GM19455 (cell line): ENCODE results near the gene ADAMTS2.

ENCODE experiments used
- ATAC-seq: cut with Tn5 transposase; IDR thresholded peaks from one replicate; pipeline ENCODE4 v1.9.1; 2021; ENCODE audit not compliant: unreplicated experiment

ADAMTS2 gene

DNA sequence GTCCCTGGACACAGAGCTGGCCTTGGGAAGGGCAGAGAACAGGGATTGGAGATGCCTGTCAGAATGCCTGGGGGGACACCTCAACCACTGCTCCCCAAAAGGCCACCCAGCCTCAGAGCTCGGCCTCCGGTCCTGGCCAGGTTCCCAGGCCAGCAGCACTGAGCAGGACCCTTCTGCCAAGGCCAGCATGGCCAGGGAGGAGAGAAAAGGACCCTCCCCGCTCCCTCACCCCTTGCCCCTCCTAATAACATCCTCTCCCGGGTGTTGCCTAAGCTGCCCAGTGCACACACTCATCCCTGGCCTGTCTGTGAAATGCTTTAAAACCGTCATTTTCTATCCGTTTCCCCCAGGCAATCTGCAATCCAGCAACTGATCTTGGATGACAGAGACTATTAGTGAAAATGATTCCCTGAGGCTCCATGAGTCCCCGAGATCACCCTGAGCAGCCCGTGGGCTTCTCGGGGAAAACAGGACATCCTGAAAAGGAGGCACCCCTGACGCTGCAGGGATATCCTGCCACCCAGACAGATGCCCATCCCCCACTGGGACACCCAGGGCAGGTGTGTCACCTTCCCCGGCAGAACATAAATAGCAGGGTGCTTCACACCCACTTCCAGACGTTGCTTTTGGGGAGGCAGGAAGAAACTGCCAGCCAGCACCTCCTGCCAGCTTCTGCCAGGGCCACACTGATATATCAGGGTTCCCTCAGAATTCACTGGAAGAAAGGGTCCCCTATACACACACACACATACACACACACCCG lies 75.3 kb downstream of the ADAMTS2 start:
- no peak for ATAC-seq

DNA sequence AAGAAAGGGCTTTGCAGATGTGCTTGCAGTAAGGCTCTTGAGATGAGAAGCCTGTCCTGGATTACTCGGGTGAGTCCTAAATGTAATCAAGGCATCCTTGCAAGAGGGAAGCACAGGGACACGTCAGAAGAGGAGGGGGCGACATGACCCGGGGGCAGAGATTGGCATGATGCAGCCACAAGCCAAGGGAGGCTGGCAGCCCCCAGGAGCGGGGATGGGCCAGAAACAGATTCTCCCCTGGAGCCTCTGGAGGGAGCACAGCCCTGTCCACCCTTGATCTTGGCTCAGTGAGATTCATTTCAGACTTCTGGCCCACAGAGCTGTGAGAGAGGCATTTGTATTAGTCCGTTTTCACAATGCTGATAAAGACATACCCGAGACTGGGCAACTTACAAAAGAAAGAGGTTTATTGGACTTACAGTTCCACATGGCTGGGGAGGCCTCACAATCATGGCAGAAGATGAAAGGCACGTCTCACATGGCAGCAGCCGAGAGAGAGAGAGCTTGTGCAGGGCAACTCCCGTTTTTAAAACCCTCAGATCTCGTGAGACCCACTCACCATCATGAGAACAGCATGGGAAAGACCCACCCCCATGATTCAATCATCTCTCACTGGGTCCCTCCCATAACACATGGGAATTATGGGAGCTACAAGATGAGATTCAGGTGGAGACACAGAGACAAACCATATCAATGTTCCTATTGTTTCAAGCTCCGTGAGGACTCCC lies 76.1 kb downstream of the ADAMTS2 start:
- ATAC-seq = no peak

DNA sequence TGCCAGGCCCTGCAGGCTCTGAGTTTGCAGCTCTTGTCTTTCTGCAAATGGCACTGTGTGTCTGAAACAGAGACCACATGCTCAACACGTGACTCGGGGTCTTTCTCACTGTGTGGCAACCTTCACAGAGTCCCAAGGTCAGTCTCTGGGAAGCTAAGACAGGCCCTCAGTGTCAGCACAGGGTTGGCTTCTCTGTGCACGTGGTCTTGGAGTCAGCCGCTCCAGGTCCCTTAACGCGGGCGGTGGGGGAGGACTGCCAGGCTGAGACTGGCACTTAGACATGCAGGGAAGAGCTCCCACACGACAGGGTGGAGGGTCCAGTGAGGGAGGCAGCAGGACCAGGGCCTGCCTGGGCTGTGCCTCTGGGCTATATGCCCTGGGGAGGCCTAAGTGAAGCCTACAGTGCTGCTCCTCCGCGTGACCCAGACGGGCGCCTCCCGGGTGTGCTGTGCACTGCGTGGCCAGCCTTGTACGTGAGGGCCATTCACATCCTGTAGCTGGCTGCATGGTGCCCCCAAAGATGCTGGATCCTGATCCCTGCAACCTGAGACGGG lies 76.8 kb downstream of the ADAMTS2 start:
- ATAC-seq = no peak

DNA sequence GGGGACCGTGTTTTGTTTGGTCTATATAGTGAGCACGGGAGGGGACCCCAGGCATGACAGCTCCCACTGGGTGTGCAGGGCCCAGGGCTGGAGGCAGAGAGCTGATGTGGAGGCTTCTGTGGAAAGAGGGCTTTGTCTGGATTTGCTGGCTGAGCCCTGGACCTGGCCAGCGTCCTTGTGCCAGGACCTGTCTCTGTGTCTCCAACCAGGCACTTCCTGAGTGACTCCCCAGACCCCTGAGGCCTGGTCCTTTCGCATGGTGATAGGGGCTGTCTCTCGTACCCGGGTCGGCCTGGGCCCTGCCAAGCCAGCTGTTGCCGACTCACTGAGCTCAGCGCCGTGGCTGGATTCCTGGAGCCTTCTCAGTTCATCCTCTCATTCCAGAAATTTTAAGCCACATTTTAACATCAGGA lies 77.6 kb downstream of the ADAMTS2 start:
- ATAC-seq = no peak

DNA sequence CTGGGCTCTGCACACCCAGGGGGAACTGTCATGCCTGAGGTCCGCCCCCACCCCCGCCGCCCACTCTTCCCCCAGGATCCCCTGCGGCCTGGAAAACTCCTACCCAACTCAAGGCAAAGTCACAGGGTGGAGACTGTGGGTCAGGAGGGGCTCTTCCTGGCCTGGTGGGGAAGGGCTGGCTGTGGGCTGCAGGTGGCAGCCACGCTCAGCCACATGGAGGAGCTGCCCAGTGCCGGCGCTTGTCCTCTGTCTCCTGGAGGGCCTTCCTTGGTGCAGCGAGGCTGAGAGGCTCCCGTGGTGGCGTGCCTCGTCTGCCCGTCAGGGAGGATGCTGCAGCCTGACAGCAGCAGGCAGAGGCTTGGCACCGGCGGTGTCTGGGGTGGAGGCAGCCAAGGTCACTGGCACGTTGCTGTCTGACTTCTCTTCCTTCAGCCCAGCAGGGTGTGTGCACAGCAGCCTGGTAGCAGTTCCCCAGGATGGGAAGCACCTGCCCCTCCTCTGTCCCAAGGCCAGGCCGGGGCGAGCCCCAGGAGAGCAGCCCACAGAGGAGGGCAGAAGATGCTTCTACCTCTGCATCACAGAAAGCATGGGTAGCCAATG lies 78.1 kb downstream of the ADAMTS2 start:
- no peak for ATAC-seq

DNA sequence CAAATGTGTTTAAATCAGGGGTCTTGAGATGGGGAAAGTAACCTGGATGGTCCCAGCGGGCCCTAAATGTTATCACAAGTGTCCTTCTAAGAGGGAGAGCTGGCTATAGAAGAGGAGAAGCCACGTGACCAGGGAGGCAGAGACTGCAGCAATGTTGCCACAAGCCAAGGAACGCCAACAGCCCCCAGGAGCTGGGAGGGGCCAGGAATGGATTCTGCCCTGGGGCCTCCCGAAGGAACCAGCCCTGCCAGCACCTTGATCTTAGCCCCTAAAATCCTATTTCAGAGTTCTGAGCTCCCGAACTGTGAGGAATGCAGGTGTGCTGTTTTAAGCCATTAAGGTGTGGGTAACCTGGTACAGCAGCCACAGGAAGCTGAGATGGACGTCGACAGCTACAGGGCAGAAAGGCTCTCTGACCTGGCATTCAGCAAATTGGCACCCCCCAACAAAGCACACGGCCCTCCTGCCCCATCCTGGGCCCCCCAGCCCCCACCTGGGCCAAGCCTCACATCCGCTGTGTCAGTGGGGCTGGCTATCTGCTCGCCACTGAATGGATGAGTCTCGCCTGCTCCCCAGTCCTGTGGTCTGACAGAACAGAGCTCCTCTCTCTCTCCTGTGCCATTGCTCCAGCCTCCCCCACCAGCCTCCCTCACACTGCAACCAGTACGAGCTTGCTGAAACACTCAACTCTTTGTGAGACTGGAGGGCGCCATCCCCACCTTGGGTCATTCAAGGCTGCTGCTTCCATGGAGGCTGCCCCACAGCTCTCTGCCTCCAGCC lies 78.8 kb downstream of the ADAMTS2 start:
- ATAC-seq = no peak

DNA sequence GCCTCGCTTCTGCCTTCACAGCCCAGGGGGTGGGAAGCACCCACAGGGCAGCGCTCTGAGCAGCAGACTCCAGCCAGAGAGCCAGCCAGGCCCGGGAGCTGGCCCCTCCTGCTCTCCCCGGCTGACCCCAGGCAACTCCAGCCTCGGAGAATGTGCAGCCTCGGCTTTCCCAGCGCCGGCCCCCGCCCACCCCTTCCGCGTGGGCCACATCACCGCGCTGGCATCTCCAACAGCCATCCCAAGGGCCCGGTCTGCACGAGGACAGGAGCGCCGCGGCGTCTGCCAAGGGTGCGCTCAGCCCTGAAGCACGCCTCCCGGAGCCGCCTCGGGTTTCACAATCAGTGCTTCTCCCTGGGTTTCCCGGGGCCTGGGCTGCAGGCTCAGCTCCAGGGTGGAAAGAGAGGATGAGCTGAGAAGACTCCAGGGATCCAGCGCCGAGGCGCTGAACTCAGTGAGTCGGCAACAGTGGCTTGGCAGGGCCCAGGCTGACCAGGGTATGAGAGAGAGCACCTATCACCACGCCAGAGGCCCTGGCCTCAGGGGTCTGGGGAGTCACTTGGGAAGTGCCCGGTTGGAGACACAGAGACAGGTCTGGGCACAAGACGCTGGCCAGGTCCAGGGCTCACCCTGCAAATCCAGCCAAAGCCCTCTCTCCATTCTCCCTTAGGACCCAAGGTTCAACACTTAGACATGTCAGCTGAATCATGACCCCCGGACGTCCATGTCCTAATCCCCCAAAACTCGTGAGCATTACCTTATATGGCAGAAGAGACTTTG lies 79.6 kb downstream of the ADAMTS2 start:
- ATAC-seq = no peak

DNA sequence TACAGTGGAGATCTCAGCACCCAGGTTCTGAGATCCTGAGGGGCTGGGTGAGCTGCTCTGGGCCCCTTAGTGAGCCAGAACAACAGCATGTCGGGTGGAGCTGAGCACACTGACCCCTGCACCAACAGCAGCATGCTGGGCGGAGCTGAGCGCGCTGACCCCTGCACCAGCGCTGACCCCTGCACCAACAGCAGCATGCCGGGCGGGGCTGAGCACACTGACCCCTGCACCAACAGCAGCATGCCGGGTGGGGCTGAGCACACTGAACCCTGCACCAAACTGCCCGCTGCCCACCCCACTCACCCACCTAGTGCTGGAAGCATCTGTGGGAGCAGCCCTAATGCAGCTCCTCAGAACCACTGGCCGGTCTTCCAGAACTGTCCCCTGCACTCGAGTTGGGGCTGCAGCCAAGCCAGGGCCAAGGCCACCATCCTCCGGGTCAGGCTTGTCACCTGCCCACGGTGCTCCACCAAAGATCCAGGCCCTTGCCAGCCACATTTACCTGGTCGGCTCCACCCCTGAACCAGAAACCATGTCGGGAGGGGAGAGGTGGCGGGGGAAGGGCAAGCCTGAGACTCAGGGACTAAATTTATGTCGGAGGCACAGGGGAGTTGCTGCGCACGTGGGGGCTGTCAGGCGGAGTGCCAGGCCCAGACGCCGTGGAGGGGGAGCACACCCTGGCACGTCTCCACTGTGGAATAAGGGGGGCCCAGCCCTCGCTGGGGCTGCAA lies 80.3 kb downstream of the ADAMTS2 start:
- ATAC-seq = no peak

DNA sequence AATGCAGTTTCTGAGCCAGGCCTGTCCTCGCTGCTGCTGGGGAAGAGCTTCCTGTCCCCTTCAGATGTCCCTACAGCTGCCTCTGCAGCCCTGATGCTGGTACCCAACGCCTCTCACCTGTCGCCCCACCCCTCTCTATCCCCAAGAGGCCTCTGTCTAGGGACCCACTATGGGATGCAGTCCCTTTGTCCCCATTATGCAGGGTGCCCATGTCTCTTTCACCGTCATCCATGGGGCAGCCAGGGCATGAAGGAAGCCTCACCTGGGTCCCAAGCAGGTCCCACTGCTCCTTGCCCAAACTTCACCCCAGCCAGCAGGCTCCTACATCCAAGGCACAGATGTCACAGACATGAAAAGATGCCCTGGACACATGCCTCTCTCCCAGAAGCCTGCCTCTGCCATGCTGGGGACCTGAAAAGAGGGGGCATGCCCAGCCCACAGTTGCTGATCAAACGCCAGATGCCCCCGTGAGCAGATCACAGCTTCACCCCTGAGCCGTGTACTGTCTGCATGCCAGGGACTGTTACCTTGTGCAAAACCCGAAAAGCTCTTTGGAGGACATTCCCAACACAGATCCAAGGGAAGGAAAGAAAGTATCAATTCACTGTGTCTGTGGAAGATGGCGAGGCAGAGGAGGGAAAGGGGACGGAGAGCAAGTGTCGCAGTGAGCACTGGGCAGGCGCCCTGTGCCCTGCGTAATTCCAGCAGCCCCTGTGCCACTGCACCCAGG lies 81.0 kb downstream of the ADAMTS2 start:
- no peak for ATAC-seq

DNA sequence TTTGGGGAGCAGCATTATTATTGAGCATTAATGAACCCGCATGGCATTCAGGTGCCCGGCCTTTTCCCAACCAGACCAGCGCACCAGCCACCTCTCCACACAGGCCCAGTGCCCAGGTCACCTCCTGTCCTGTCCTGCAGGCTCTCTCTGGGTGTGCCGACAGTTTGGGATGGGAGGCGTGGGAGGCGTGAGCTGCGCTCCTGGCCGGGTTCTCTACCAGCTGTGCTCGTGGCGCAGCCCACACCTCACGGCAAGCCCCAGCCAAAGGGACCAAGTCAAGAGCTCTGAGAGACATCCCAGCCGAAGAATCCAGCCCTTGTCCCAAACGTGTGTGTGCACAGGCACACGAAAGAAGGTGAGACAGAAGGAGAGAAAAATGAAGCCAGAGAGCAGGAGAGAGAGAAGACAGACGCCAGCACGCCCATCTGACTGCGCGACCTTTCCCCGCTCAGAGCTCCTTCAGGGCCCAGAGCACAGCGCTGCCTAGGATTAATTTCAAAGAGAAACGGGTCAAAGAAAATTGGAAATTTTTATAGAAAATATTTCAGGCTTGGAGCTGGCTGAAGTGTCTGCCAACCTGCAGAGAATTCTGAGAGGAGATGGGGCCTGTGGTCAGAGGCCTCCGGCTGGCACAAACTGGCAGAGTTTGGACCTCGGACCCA lies 81.7 kb downstream of the ADAMTS2 start:
- ATAC-seq = no peak

DNA sequence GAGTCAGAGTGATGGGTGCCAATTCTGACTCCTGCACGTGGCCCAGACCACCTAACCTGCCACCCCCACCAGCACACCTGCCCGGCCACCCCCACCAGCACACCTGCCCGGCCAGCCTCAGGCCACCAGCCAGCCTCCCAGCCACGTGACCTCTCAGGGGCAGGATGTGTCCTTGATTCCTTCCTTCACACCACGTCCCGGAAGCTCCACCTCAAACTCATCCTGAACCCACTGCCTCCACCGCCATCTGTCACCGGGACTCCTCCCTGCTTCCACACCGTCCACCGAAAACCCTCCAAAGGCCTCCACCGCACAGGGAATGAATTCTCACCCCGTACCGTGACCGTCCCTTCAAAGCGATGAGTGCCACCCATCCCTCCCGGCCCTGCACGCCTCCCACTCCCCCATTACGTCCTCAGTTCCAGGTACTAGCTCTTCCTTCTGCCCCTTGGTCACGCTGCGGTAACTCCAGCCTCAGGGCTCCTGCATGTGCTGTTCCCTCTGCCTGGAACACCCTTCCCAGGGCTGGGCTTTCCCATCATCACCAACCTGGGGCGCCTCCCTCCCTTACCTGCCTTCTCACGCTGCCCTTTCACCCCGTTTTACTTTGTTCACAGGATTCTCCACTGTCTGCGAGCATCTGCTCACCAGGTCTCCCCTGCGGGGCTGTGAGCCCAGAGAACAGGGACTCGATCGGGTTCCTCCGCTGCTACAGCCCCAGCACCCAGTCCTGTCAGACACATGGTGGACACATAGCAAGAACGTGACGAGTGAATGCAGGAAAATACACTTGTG lies 82.9 kb downstream of the ADAMTS2 start:
- no peak for ATAC-seq

DNA sequence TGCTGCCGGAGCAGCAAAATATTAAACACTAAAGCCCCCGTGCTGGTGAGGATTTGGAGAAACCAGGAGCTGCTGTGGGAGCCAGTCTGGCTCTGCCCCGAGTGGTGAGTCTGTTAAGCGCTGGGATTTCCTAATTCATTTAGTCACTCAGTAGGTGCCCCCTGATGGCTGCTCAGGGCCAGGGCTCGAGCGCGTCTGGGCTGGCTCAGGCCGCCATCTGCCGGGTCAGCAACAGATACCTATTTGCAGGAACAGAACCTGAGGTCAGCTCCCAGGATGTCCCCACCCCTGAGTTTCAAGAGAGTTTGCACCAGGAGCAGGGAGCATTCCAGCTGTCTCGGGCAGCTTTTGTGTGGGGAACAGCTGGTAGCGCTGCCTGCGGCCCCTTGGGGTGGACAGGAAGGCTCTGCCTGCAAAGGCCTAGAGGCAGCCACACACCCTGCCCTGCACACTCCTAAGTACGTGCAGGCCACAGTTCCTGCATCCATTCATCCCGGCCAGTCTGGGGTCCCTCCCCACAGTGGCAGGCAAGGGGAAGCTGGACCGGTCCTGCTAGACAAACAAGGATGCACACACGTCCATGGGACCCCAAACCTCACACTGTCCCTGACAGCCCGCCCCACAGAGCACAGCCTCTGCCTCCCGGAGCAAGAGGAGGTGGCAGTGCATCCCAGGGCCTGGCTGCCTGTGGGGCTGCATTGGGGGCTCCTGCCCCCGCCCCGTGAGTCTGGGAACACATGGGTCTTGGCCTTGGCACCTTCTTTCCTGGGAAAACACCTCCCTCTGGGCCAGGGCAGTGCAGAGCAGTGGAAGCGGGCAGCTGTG lies 83.7 kb downstream of the ADAMTS2 start:
- ATAC-seq = no peak

DNA sequence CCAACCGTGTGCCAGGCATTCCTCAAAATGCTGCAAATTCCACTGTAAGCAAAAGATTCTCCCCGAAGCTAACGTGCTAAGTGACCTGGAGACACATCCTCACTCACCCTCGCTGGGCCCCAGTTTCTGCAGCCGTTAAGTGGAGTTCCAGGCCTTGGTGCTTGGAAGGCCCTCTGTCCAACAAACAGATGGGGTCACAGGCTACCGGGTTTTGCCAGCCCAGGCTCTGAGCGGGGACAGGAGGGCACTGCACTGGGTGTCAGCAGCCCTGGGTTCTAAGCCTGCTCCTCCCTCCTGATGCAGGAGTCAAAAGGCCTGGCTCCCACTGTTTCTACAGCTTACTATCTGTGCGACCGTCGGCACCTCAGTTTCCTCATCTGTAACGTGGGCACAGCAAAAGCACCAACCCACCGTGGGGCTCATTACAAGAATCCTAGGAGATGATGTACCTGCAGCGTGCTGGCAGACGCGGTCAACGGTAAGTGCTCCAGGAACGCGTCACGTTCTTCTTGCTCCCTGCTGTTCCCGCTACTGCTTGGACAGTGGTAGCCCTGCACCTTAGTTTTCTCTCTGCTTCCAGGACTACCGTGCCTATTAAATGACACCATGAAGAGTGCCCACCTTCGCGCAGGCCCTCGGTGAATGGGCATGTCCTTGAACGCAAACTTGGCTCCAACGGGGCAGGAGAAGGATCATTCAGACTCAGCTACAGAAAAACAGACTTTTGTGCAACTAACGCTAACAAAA lies 84.8 kb downstream of the ADAMTS2 start:
- no peak for ATAC-seq

DNA sequence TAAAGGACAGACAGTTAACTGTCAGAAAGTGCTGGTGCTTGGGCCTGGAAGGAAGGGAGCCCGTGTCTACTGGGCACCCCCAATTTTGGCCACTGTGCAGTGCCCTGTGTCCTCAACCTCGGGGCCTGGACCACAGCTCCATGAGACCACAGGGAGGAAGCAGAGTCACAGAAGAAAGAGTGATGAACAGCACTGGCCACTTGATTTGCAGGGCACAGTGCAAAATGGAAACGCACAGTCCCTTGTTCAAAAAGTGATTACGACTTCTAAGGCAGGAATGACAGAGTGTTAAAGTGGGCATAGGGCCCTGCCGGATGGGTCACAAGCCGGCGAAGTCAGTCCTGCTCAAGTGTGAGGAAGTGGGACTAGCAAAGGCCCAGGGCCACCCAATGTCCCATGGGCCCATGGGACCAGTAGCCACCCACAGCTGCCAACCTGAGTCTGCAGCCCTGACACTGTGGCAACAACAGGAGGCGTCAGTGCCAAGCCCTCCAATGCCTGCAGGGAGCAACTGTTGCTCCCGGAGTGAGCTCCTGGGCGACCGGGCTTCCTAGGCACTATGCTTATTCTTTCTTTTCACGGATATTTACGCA lies 85.4 kb downstream of the ADAMTS2 start:
- ATAC-seq = no peak

DNA sequence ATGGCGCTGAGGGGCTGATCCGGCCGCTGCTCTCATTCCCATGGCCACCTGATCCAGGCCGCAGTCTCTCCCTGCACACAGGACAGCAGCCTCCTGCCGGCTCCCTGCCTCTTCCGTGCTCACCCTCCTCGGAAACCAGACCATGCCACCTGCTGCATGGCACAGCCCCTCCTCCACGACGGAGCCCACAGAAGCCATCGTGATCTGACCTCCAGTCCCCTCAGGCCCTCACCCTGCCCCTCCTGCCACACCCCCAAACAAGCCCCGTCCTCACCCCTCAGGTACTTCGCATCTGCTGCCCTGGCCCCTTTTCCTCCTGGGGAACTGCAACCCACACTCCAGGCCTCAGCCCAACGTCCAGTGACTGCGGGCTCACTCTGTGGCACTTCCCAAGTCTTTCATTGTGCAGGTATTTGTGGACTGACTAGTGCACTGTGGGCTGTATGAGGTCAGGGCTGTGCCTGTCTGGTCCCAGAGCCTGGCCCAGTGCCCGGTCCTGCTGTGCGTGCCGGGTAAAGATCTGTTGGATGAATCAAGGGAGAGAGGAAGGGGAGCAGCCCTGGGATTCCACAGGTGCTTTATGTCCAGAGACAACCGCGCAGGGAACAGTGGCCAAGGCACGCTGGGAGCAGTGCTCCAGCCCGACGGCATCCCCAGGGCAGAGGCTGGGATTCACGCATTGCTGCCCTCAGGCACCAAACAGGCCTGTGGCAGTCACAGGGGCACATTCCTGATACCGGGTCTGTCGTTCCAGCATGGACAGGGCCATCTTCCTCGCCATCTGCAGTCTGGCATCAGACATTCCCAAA lies 86.1 kb downstream of the ADAMTS2 start:
- ATAC-seq = no peak
